ENCODE data around the gene ZSCAN1.

Gene ZSCAN1

GRCh38 chr19:58067240-58067912 is 33.6 kb downstream of the ZSCAN1 start:
- no peak overlapping the region for H3K4me3 ChIP-seq (ENCODE audit: low read depth, low read length)
- no peak for DNase-seq (ENCODE audit: low read depth)
- TF ChIP-seq CTCF (IDR thresholded peaks at IDR 0.05; ENCODE audit: insufficient read depth, low read depth, low read length, missing control alignments), result no peak

- TF ChIP-seq CTCF (IDR thresholded peaks at IDR 0.05; ENCODE audit: insufficient read depth, low read depth, low read length, missing control alignments), result no peak
- DNase-seq (ENCODE audit: low read depth), result no peak
- no peak overlapping the region for H3K4me3 ChIP-seq (ENCODE audit: low read depth, low read length)
Measured at GRCh38 chr19:58079792-58080191, 46.0 kb downstream of the ZSCAN1 start.

- TF ChIP-seq CTCF (IDR thresholded peaks at IDR 0.05; ENCODE audit: insufficient read depth, low read depth, low read length, missing control alignments), result no peak
- DNase-seq (ENCODE audit: low read depth), result no peak
- H3K4me3 ChIP-seq (ENCODE audit: low read depth, low read length), result no peak overlapping the region
Measured at GRCh38 chr19:58083021-58083420, 49.2 kb downstream of the ZSCAN1 start.

GRCh38 chr19:58084596-58085347 is 50.9 kb downstream of the ZSCAN1 start:
- no peak overlapping the region for H3K4me3 ChIP-seq (ENCODE audit: low read depth, low read length)
- no peak for TF ChIP-seq CTCF (IDR thresholded peaks at IDR 0.05; ENCODE audit: insufficient read depth, low read depth, low read length, missing control alignments)
- DNase-seq (ENCODE audit: low read depth), result no peak

GRCh38 chr19:58085348-58085875 is 51.6 kb downstream of the ZSCAN1 start:
- no peak overlapping the region for H3K4me3 ChIP-seq (ENCODE audit: low read depth, low read length)
- TF ChIP-seq CTCF (IDR thresholded peaks at IDR 0.05; ENCODE audit: insufficient read depth, low read depth, low read length, missing control alignments), result no peak
- no peak for DNase-seq (ENCODE audit: low read depth)

- TF ChIP-seq CTCF (IDR thresholded peaks at IDR 0.05; ENCODE audit: insufficient read depth, low read depth, low read length, missing control alignments), result no peak
- no peak for DNase-seq (ENCODE audit: low read depth)
- H3K4me3 ChIP-seq (ENCODE audit: low read depth, low read length), result no peak overlapping the region
Measured at GRCh38 chr19:58086825-58087710, 53.2 kb downstream of the ZSCAN1 start.

Data from GM12865 (cell line).